ENCODE measurements around the gene ELAVL4.

GRCh38 chr1:50214717-50215116, 106.0 kb downstream of the ELAVL4 start:
- TF ChIP-seq, protein P1, sequence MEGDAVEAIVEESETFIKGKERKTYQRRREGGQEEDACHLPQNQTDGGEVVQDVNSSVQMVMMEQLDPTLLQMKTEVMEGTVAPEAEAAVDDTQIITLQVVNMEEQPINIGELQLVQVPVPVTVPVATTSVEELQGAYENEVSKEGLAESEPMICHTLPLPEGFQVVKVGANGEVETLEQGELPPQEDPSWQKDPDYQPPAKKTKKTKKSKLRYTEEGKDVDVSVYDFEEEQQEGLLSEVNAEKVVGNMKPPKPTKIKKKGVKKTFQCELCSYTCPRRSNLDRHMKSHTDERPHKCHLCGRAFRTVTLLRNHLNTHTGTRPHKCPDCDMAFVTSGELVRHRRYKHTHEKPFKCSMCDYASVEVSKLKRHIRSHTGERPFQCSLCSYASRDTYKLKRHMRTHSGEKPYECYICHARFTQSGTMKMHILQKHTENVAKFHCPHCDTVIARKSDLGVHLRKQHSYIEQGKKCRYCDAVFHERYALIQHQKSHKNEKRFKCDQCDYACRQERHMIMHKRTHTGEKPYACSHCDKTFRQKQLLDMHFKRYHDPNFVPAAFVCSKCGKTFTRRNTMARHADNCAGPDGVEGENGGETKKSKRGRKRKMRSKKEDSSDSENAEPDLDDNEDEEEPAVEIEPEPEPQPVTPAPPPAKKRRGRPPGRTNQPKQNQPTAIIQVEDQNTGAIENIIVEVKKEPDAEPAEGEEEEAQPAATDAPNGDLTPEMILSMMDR (IDR thresholded peaks at IDR 0.05; ENCODE audit: extremely low read depth in 1 of 2, insufficient read depth in 1 of 2, low read depth in 1 of 2, low read length in 2 of 2) = no peak
- TF ChIP-seq POLR2AphosphoS5 (IDR thresholded peaks at IDR 0.05; ENCODE audit: insufficient read depth, low read depth, low read length) = no peak
